ENCODE measurements around the gene TNFSF12.

- TF ChIP-seq CTCF (IDR thresholded peaks at IDR 0.05; ENCODE audit: insufficient read depth, low read depth, low read length) (no peak), EZH2 (IDR thresholded peaks at IDR 0.05; ENCODE audit: insufficient read depth, low read length) (no peak)
Observed at GRCh38 chr17:7512824-7513540, 35.9 kb upstream of the TNFSF12 start.
